ENCODE data around the gene WNT7B.
A peak's percentile ranks its signal among the peaks of the same experiment; 100 is the strongest.

WNT7B gene

GRCh38 chr22:45977003-45977411 is at the start of gene WNT7B:
Gene WNT7B, minus strand, starts transcription at chr22:45977162. Its CDS starts 408 bp downstream, at chr22:45976754.
- intact Hi-C loops (cut with DNase I) = no loop called here
- no peak for DNase-seq

- intact Hi-C loops (cut with DNase I) = no loop called here
- DNase-seq = peak in 6 of 10 donors; percentile 7 to 77 (median 36)
Measured at GRCh38 chr22:46025973-46026898, 49.3 kb upstream of the WNT7B start.

- intact Hi-C loops (cut with DNase I) = no loop called here
Measured at GRCh38 chr22:46025225-46025972, 48.4 kb upstream of the WNT7B start.

GRCh38 chr22:46024136-46024840 is 47.3 kb upstream of the WNT7B start:
- intact Hi-C loops (cut with DNase I) = no loop called here
- DNase-seq = peak in 5 of 10 donors; percentile 1 to 55 (median 12)

More at GRCh38 chr22:46025225-46025972, 48.4 kb upstream of the WNT7B start:
- DNase-seq = peak in 5 of 10 donors; percentile 3 to 60 (median 37)

- peak in 5 of 10 donors; percentile 6 to 63 (median 37) for DNase-seq
- intact Hi-C loops (cut with DNase I) = no loop called here
Measured at GRCh38 chr22:46023558-46023981, 46.6 kb upstream of the WNT7B start.

DNA sequence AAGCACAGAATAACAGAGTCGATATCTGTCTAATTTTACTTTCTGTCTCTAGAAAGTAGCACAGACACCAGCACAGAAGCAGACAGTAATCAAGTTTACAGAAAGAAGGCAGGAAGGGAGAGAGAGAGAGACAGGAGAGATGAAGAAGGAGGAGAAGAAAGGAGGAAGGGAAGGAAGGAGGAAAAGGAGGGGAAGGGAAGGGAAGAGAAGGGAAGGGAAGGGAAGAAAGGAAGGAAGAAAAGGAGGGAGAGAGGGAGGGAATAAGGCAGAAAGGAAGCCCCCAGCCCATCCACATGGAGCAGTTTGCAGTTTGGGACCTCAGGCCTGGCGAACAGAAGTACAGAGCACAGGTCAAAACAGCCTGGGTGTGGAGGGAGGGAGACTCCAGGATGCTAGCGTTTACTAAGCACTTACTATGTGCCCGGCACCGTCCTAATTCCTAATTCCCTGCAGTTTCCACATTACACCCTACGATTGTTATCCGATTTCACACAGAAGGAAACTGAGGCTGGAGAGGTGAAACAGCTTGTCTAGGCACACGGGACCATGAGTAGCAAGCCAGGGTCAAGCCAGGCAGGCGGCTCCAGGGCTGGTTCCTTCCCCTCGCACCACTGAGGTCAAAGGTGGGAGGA is 46.0 kb upstream of the WNT7B start:
- intact Hi-C loops (cut with DNase I) = no loop called here
- peak in 3 of 10 donors; percentile 2 to 22 (median 3) for DNase-seq

GRCh38 chr22:46021577-46021976 is 44.6 kb upstream of the WNT7B start:
- intact Hi-C loops (cut with DNase I) = no loop called here

GRCh38 chr22:46019351-46019750 is 42.4 kb upstream of the WNT7B start:
- no peak for DNase-seq
- intact Hi-C loops (cut with DNase I) = no loop called here

More at GRCh38 chr22:46021577-46021976, 44.6 kb upstream of the WNT7B start:
- peak in 3 of 10 donors; percentile 23 to 45 (median 26) for DNase-seq

- intact Hi-C loops (cut with DNase I) = no loop called here
Measured at GRCh38 chr22:46018859-46019258, 41.9 kb upstream of the WNT7B start.

DNA sequence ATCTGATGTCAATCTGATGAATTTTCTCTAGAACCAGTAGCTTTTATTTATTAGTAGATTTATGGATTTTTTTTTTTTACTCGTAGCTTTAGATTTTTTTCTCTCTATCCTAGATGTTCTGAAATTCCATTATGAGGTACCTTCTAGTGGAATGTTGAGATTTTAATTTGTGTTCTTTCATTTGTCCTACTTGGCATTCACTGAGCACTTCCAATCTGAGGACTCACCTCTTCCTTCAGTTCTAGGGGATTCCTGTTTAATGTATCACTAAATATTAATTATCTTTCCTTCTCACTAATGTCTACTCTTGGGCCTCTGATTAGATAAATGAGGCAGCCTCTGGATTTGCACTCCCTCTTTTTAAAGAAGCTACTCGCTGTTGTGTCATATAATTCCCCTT is 40.2 kb upstream of the WNT7B start:
- intact Hi-C loops (cut with DNase I) = no loop called here
- DNase-seq = no peak

More at GRCh38 chr22:46018859-46019258, 41.9 kb upstream of the WNT7B start:
- no peak for DNase-seq

DNA sequence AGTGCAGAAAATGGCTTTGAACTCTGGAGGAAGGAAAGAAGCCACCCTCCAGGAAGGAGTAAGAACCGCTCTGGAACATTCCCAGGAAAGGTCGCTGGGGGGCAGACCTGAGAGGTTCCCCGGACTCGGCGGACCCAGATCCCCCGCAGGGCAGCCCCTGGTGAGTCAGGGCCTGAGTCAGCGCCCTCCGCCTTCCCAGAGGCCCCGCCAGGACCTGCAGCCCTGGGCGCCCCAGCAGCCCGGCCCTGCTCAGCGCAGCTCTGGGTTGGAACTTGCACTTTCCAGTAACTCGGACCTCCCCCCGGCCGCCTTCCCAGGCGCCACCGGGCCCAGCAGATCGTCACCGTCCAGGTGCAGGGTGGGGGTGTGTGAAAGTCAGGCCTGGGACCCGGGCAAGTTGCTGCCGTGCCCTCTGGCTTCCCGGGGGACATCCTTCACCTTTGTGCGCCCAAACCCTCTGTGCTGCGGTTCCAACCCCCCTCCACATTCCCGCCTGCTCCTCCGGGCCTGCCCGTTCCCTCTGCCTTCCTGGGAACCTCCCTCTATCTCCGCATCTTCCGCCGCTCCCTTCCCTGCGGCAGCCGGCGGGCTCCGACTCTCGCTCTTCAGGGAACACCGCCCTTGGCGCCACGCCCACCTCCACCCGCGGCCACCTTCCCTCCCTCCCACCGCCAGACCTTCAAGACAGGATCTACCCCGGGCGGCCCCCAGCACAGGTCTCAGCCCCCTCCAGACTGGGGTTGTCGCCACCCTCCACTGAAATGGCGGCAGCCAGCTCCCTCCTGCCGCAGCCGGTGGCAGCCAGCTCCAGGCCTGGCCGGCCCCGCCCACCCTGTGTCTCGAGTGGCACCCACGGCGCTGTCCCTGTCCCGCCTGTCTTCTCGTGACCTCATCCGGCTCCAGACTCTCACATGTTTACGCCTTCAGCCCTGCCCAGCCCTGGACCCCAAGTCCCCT is 36.8 kb upstream of the WNT7B start:
- peak; percentile 60 to 97 (median 83) for DNase-seq
- intact Hi-C loops (cut with DNase I) = loop anchor here (2.0 to 5.0 kb wide), 2 partner anchors 21 to 59 kb away; no protein-coding TSS in a partner anchor

- intact Hi-C loops (cut with DNase I) = loop anchor here (5.0 kb wide), 1 partner anchor 59 kb away; no protein-coding TSS in a partner anchor
- peak in 4 of 10 donors; percentile 9 to 81 (median 78) for DNase-seq
Measured at GRCh38 chr22:46012881-46013281, 35.9 kb upstream of the WNT7B start.

DNA sequence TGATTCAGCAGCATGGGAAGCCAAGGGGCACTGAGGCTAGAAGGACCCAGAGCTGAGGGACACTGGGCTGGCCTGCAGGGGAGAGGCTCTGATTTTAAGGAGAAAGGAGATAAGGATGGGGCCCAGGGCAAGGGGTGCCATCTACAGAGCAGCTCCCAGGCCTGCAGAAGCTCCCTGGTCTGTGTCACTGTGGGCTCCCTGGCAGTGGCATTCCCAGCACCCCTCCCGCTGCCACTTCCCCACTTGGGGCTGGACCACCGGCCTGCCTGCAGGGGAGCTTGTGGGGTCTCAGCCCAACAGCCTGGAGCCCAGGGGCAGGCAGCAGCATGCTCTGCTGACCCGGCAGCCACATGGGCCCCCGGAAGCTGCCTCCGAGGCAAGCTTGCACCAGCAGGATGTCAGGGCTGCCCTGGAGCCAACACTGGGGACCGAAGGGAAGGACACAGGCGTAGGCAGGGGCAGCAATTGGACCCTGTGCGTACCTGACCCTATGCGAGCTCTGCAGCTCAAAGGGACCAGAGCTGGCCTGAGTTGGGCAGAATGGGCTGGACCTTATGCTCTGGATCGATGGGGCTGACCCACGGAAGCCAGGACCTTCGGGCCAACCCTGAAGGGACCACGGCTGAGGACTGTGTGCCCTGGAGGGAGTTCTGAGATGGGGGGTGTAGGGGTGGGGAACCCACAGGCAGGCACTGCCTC is 35.4 kb upstream of the WNT7B start:
- intact Hi-C loops (cut with DNase I) = loop anchor here (5.0 kb wide), 1 partner anchor 60 kb away; no protein-coding TSS in a partner anchor
- DNase-seq = peak in 4 of 10 donors; percentile 9 to 82 (median 68)

DNA sequence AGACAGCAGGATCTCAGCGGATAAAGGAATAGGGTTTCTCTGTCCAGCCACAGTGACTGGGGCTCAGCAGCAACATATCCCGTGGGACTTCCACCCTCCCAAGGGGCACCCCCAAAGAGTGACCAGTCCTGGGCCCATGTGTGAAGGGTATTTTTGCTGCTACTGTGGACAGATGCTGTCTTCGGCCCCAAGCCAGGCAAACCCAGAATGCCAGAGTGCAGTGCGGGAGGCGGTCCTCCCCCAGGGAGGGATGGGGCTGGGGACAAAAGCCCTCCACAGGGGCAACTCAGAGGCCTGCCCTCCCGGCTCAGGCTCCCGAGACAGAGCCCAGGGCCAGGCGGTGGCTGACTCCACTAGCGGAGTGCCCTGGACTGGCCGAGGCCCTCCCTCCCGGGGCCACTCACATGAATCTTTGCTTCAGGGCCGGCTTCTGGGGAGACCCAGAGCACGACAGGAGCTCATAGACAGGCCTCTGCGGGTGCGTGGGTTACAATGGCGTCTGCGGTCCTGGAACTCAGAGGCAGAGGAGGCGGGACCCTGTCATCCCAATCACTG is 34.7 kb upstream of the WNT7B start:
- intact Hi-C loops (cut with DNase I) = loop anchor here (5.0 kb wide), 1 partner anchor 61 kb away; no protein-coding TSS in a partner anchor
- DNase-seq = peak in 4 of 10 donors; percentile 14 to 83 (median 80)

GRCh38 chr22:46010951-46011626 is 34.1 kb upstream of the WNT7B start:
- peak; percentile 54 to 94 (median 70) for DNase-seq
- intact Hi-C loops (cut with DNase I) = loop anchor here (5.0 kb wide), 1 partner anchor 61 kb away; no protein-coding TSS in a partner anchor

GRCh38 chr22:46010207-46010867 is 33.4 kb upstream of the WNT7B start:
- peak in 4 of 10 donors; percentile 9 to 76 (median 47) for DNase-seq
- intact Hi-C loops (cut with DNase I) = loop anchor here (5.0 kb wide), 1 partner anchor 62 kb away; no protein-coding TSS in a partner anchor
